RWPE2 (cell line): ENCODE results near the gene RABAC1.
"Not testable (repeated sequence)": the region's sequence is repeated elsewhere in the genome, so short reads cannot be mapped to it uniquely, and the experiment has no call there.

Experiments used
- ATAC-seq: fragments of 200-7000 bp; cut with Tn5 transposase; 3 replicates; pipeline ENCODE4 v1.9.1; 2021; ENCODE audit warnings: low read depth
- DNase-seq: peaks from one replicate; pipeline ENCODE4 v3.0.0-alpha.2; 2020; ENCODE audit warnings: low spot score
- H3K27ac ChIP-seq: fragments of 450-650 bp; 2 replicates; pipeline ENCODE4 v1.5.1; 2017; ENCODE audit warnings: mild to moderate bottlenecking; ENCODE audit not compliant: poor library complexity, severe bottlenecking
- H3K27me3 ChIP-seq: fragments of 250-450 bp; sonication (Bioruptor Pico); 2 replicates; pipeline ENCODE4 v1.5.1; 2021; ENCODE audit warnings: mild to moderate bottlenecking, moderate library complexity; ENCODE audit not compliant: insufficient read depth, poor library complexity, severe bottlenecking
- H3K36me3 ChIP-seq: fragments of 250-450 bp; sonication (Bioruptor Pico); 2 replicates; pipeline ENCODE4 v1.5.1; 2020; ENCODE audit warnings: low read depth, mild to moderate bottlenecking, moderate library complexity
- H3K4me1 ChIP-seq: fragments of 250-450 bp; sonication (Bioruptor Pico); 2 replicates; pipeline ENCODE4 v1.5.1; 2021; ENCODE audit warnings: mild to moderate bottlenecking, moderate library complexity; ENCODE audit not compliant: insufficient read depth, poor library complexity, severe bottlenecking
- H3K4me3 ChIP-seq: fragments of 250-450 bp; sonication (Bioruptor Pico); 2 replicates; pipeline ENCODE4 v1.5.1; 2021; ENCODE audit warnings: mild to moderate bottlenecking, moderate library complexity; ENCODE audit not compliant: severe bottlenecking
- H3K9me3 ChIP-seq: fragments of 250-450 bp; sonication (Bioruptor Pico); 2 replicates; pipeline ENCODE4 v1.5.1; 2021; ENCODE audit warnings: mild to moderate bottlenecking, moderate library complexity; ENCODE audit not compliant: severe bottlenecking
- TF ChIP-seq, protein P1 (sequence below): fragments of 450-650 bp; IDR thresholded peaks from one replicate; pipeline ENCODE4 v1.5.1; 2017; ENCODE audit warnings: mild to moderate bottlenecking, moderate library complexity; ENCODE audit not compliant: poor library complexity, severe bottlenecking

The RABAC1 gene

DNA sequence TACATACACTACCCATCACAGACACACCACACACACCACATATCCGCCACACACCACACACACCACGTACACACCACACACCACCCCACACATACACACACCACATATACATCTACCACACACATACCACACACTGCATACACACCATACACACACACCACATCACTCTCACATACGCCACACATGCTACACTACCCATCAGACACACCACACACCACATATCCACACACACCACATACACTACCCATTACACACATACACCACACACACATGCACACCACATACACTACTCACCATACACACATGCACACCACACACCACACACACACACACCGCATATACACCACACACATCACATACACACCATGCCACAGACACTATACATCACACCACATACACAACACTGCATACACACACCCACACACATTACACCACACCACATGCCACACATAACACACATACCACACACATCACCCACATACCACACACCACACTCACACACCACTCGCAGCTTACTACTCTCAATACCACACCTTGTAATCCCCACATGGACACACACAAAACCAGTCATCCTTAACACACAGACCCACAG lies 40.4 kb downstream of the RABAC1 start:
- Histone ChIP-seq H3K4me3 (no peak overlapping the region), H3K9me3 (no peaks in the 10 kb centered on the region), H3K4me1 (no peaks in the 10 kb centered on the region), H3K27me3 (peaks cover 58% of the 10 kb centered on the region), H3K36me3 (no peaks in the 10 kb centered on the region), H3K27ac (no peak overlapping the region)
- no peak for ATAC-seq
- TF ChIP-seq, protein P1, sequence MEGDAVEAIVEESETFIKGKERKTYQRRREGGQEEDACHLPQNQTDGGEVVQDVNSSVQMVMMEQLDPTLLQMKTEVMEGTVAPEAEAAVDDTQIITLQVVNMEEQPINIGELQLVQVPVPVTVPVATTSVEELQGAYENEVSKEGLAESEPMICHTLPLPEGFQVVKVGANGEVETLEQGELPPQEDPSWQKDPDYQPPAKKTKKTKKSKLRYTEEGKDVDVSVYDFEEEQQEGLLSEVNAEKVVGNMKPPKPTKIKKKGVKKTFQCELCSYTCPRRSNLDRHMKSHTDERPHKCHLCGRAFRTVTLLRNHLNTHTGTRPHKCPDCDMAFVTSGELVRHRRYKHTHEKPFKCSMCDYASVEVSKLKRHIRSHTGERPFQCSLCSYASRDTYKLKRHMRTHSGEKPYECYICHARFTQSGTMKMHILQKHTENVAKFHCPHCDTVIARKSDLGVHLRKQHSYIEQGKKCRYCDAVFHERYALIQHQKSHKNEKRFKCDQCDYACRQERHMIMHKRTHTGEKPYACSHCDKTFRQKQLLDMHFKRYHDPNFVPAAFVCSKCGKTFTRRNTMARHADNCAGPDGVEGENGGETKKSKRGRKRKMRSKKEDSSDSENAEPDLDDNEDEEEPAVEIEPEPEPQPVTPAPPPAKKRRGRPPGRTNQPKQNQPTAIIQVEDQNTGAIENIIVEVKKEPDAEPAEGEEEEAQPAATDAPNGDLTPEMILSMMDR: no peak
- DNase-seq: no peak

DNA sequence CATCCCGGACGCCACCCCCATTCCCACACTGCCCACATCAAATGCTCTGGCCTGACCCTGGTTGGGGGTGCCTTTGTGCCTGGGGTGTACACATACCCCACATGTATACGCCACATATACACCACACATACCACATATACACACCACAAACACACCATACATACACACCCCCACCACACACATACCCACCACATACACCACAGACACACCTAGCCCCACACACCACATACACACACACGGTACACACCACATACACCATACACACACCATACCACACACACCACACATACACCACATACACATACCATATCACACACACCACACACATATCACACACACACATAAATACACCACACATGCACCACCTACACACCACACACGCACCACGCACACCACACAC lies 41.0 kb downstream of the RABAC1 start:
- H3K36me3 ChIP-seq: no peaks in the 10 kb centered on the region
- no peak overlapping the region for H3K4me3 ChIP-seq
- ATAC-seq: no peak
- H3K9me3 ChIP-seq: no peaks in the 10 kb centered on the region
- no peak for DNase-seq
- peaks cover 62% of the 10 kb centered on the region for H3K27me3 ChIP-seq
- no peak overlapping the region for H3K27ac ChIP-seq
- TF ChIP-seq, protein P1: no peak
- no peaks in the 10 kb centered on the region for H3K4me1 ChIP-seq

DNA sequence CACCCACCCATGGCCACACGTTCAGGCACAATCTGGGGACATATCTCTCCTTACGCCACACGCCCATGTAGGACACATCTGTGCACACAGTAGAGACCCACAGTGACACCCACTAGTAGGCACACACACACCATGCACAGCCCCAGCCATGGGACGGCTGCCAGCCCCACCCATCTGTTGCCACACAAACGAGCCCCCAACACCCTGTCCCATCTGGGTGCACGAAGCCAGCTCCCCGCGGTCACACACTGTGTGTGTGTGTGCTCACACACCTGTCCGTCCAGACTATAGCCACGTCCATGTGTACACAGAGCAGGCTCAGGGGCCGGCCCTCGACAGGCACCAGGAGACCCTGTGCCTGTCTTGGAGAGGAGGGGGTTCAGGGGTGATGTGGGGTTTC lies 41.4 kb downstream of the RABAC1 start:
- Histone ChIP-seq H3K27ac (no peak overlapping the region), H3K9me3 (no peaks in the 10 kb centered on the region), H3K36me3 (no peaks in the 10 kb centered on the region), H3K4me1 (no peaks in the 10 kb centered on the region), H3K27me3 (peaks cover 62% of the 10 kb centered on the region), H3K4me3 (no peak overlapping the region)
- no peak for DNase-seq
- TF ChIP-seq, protein P1: no peak
- ATAC-seq: no peak

DNA sequence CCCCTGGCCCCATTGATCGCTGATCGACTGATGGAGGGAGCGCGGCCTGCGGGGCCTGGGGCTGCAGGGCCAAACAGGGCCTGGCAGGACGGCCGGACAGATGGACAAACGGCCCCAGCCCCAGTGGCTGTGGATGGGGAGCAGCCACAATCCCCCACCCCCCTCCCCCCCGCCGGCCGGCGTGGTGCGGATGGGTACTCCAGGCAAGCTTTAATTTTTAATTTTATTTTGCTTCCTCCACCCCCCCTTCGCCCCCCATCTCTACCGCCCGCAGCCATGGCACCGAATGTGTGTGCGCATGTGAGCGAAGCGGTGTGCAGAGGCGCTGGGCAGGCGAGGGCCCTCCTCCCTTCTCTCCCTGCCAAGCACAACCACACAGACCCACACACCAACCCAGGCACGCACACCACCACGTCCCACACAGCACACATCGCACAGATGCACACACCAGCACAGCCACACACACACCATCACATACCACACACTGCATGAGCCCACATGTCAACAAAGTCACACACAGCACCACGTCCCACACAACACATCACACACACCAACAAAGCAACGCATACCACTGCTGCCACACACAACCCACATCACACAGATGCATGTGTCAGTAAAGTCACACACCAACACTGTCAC lies 43.2 kb downstream of the RABAC1 start:
- H3K27ac ChIP-seq: no peak overlapping the region
- DNase-seq (no peak), ATAC-seq (no peak)
- no peaks in the 10 kb centered on the region for H3K4me1 ChIP-seq
- no peaks in the 10 kb centered on the region for H3K9me3 ChIP-seq
- H3K4me3 ChIP-seq: no peak overlapping the region
- TF ChIP-seq, protein P1: no peak
- H3K36me3 ChIP-seq: no peaks in the 10 kb centered on the region
- peaks cover 62% of the 10 kb centered on the region for H3K27me3 ChIP-seq

DNA sequence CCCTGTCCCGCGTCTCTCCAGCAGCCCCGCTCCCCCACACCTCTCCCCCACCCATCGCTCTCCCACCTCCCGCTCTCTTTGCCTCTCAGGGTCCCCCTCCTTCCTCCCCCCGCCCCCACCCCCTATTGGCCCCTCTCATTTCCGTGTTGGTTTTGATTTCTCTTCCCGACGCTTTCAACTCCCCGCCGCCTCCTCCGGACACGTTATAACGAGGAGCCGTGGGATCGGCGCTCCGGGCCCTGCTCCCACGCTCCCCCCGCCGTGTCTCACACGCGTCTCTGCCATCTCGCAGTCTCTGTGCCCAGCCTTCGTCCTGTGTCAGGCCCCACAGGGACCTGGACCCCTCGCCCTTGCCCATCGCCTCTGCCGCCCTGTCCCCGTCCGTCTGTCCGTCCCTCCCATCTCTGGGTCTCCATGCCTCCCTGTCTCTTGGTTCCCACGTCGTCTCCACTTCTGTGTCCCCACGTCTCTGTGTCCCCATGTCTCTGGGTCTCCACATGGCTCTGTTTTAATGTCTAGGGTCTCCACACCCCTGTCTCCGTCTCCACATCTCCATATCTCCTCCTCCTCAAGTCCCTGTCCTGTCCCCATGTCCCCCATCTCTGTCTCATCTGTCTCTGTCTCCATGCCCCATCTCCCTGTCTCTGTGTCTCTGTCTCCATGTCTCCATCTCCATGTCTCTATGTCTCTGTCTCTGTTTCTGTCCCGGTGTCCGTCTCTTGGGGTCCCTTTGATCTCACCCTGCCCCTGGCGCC lies 43.9 kb downstream of the RABAC1 start:
- DNase-seq (no peak), ATAC-seq (no peak)
- TF ChIP-seq, protein P1: no peak
- H3K4me1 ChIP-seq: no peaks in the 10 kb centered on the region
- no peak overlapping the region for H3K4me3 ChIP-seq
- H3K36me3 ChIP-seq: no peaks in the 10 kb centered on the region
- peaks cover 65% of the 10 kb centered on the region for H3K27me3 ChIP-seq
- no peak overlapping the region for H3K27ac ChIP-seq
- no peaks in the 10 kb centered on the region for H3K9me3 ChIP-seq

DNA sequence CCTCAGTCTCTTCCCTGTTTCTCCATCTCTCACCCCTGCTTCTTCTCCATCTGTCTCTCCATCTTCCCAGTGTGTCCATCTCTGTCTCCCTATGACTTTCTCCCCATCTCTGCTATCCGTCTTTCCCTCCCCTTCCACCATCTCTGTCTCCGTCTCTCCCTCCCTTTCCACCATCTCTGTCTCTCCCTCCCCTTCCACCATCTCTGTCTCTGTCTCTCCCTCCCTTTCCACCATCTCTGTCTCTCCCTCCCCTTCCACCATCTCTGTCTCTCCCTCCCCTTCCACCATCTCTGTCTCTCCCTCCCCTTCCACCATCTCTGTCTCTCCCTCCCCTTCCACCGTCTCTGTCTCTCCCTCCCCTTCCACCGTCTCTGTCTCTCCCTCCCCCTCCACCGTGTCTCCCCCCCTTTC lies 44.7 kb downstream of the RABAC1 start:
- H3K27me3 ChIP-seq: peaks cover 65% of the 10 kb centered on the region
- not testable (repeated sequence) for H3K9me3 ChIP-seq, H3K36me3 ChIP-seq, DNase-seq, ATAC-seq, H3K4me3 ChIP-seq, H3K27ac ChIP-seq, H3K4me1 ChIP-seq
